ENCODE data around the gene RPE. TPM values are rescaled to one million over a fixed set of nuclear protein-coding genes. Genes with fewer than 3 reads are reported as not detected.

RPE gene
- total RNA-seq, 1 donor from 2014 or later: 120 TPM

Other genes starting within 250 kb of the RPE start
- gene UNC80, start 230.8 kb upstream of the RPE start, total RNA-seq: 0.05 TPM in 1 of 2 replicates, not detected in the other
- gene KANSL1L, start 168.8 kb downstream of the RPE start, total RNA-seq: 22.4 and 67.1 TPM in 2 replicates
- 0.17 and 3.8 TPM in 2 replicates for gene ACADL, start 222.8 kb downstream of the RPE start, total RNA-seq